Vagina (tissue), 2 donors: ENCODE measurements around the gene XAB2.

Source experiments
- POLR2A ChIP-seq, 2 donors: fragments of 450-650 bp; IDR thresholded peaks; one replicate each; pipeline ENCODE4 v1.6.1; 2017; ENCODE audit warnings: antibody characterized with exemption in 2 of 2, mild to moderate bottlenecking in 2 of 2, moderate library complexity in 2 of 2
- TF ChIP-seq, protein P1 (sequence below), 3 experiments: fragments of 450-650 bp in 2 of 3; fragments of 200-600 bp in 1 of 3; sonication (generic) in 1 of 3; IDR thresholded peaks; one replicate each; pipeline ENCODE4 v1.5.1; 2017 to 2019; ENCODE audit warnings: antibody characterized with exemption in 3 of 3, mild to moderate bottlenecking in 2 of 3, moderate library complexity in 2 of 3

DNA sequence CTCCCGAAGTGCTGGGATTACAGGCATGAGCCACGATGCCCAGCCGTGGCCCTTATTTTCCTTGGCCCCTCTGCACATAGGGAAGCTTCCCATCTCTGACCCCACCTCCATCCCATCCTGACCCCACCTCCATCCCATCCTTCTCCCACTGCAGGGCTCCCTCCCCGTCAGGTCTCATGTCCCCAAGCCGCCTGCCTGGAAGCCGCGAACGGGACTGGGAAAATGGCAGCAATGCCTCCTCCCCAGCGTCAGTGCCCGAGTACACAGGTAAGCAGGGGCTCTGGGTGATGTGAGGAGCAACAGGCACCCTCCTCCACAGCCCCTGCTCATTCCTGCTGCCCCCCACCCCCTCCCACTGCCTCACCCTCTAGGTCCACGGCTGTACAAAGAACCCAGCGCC lies 12.2 kb downstream of the XAB2 start:
- no peak for TF ChIP-seq POLR2A (IDR thresholded peaks at IDR 0.05)
- TF ChIP-seq, protein P1, sequence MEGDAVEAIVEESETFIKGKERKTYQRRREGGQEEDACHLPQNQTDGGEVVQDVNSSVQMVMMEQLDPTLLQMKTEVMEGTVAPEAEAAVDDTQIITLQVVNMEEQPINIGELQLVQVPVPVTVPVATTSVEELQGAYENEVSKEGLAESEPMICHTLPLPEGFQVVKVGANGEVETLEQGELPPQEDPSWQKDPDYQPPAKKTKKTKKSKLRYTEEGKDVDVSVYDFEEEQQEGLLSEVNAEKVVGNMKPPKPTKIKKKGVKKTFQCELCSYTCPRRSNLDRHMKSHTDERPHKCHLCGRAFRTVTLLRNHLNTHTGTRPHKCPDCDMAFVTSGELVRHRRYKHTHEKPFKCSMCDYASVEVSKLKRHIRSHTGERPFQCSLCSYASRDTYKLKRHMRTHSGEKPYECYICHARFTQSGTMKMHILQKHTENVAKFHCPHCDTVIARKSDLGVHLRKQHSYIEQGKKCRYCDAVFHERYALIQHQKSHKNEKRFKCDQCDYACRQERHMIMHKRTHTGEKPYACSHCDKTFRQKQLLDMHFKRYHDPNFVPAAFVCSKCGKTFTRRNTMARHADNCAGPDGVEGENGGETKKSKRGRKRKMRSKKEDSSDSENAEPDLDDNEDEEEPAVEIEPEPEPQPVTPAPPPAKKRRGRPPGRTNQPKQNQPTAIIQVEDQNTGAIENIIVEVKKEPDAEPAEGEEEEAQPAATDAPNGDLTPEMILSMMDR (IDR thresholded peaks at IDR 0.05) = no peak
